Measurements from ENCODE around the gene PADI3. TPM values are rescaled to one million over a fixed set of nuclear protein-coding genes. Genes with fewer than 3 reads are reported as not detected.

Gene PADI3
- total and polyA plus RNA-seq, 9 of the 15 experiments (the other 6 are each of a cell fraction or from before 2014, with no cell fraction given): not detected

GRCh38 chr1:17306407-17306806, 57.5 kb downstream of the PADI3 start (continued):
- TF ChIP-seq PTTG1 (tag; IDR thresholded peaks at IDR 0.05; ENCODE audit: low read depth): no peak
- peak; percentile 42 for TF ChIP-seq ZFP36 (IDR thresholded peaks at IDR 0.05; ENCODE audit: low read depth, low read length, partially characterized antibody)

- 0 out of 2 replicates have a peak, but pooled peaks cover under 1% of the 10 kb centered on the region for H3K9me3 ChIP-seq (replicated peaks; ENCODE audit: control insufficient read depth, insufficient read depth, low read depth, low read length)
- H3K27me3 ChIP-seq (ENCODE audit: control insufficient read depth in 2 of 2, insufficient read depth in 2 of 2, low read length in 2 of 2): peaks cover 6 to 34% of the 10 kb centered on the region in 2 experiments; a peak in 4 of 5 replicates
- H3K9ac ChIP-seq (ENCODE audit: insufficient read depth in 1 of 2, low read depth in 2 of 2, low read length in 2 of 2): no peak overlapping the region
- TF ChIP-seq CHCHD3 (CRISPR knock-in tag; IDR thresholded peaks at IDR 0.05): no peak
- no peak for TF ChIP-seq OTX1 (CRISPR knock-in tag; IDR thresholded peaks at IDR 0.05)
- no peak for TF ChIP-seq TGIF2 (CRISPR knock-in tag; IDR thresholded peaks at IDR 0.05)
- TF ChIP-seq RBFOX2 (IDR thresholded peaks at IDR 0.05; ENCODE audit: low read depth, low read length): no peak
- TF ChIP-seq, protein P1, sequence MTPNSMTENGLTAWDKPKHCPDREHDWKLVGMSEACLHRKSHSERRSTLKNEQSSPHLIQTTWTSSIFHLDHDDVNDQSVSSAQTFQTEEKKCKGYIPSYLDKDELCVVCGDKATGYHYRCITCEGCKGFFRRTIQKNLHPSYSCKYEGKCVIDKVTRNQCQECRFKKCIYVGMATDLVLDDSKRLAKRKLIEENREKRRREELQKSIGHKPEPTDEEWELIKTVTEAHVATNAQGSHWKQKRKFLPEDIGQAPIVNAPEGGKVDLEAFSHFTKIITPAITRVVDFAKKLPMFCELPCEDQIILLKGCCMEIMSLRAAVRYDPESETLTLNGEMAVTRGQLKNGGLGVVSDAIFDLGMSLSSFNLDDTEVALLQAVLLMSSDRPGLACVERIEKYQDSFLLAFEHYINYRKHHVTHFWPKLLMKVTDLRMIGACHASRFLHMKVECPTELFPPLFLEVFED (CRISPR knock-in tag; conservative IDR thresholded peaks at IDR 0.05): no peak
- TF ChIP-seq POLR2G (IDR thresholded peaks at IDR 0.05; ENCODE audit: low read depth, low read length): no peak
- no peak for TF ChIP-seq ZNF232 (CRISPR knock-in tag; IDR thresholded peaks at IDR 0.05)
- TF ChIP-seq HNRNPUL1 (IDR thresholded peaks at IDR 0.05; ENCODE audit: low read length): no peak
- TF ChIP-seq FOXJ2 (tag; IDR thresholded peaks at IDR 0.05): no peak
- TF ChIP-seq, protein P2, sequence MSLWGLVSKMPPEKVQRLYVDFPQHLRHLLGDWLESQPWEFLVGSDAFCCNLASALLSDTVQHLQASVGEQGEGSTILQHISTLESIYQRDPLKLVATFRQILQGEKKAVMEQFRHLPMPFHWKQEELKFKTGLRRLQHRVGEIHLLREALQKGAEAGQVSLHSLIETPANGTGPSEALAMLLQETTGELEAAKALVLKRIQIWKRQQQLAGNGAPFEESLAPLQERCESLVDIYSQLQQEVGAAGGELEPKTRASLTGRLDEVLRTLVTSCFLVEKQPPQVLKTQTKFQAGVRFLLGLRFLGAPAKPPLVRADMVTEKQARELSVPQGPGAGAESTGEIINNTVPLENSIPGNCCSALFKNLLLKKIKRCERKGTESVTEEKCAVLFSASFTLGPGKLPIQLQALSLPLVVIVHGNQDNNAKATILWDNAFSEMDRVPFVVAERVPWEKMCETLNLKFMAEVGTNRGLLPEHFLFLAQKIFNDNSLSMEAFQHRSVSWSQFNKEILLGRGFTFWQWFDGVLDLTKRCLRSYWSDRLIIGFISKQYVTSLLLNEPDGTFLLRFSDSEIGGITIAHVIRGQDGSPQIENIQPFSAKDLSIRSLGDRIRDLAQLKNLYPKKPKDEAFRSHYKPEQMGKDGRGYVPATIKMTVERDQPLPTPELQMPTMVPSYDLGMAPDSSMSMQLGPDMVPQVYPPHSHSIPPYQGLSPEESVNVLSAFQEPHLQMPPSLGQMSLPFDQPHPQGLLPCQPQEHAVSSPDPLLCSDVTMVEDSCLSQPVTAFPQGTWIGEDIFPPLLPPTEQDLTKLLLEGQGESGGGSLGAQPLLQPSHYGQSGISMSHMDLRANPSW (CRISPR knock-in tag; IDR thresholded peaks at IDR 0.05): no peak
- no peak for TF ChIP-seq ZNF589 (CRISPR knock-in tag; IDR thresholded peaks at IDR 0.05; ENCODE audit: low read depth)
- TF ChIP-seq NUFIP1 (IDR thresholded peaks at IDR 0.05; ENCODE audit: partially characterized antibody): no peak
- 15% methylated on average over 6 of the region's 6 CpGs for WGBS (ENCODE audit: insufficient coverage, low coverage, missing lambda C conversion rate)
- ChIA-PET CTCF (ENCODE audit: low intra/inter-chr PET ratio) (no interaction called here), POLR2A (no interaction called here)
- H2AFZ ChIP-seq (ENCODE audit: low read depth, low read length): no peak overlapping the region
- peaks cover 4% of the 10 kb centered on the region for H3K9me1 ChIP-seq (ENCODE audit: control insufficient read depth, insufficient read depth, low read length)
- no peak for DNase-seq (ENCODE audit: extremely low read depth in 1 of 4, low spot score in 3 of 4)
- intact Hi-C loops (cut with micrococcal nuclease) (no loop called here), in situ Hi-C loops (cut with MboI) (no loop called here)
- no peaks in the 10 kb centered on the region; the same call in 1 of the 2 replicates for H4K20me1 ChIP-seq (replicated peaks; ENCODE audit: control insufficient read depth, insufficient read depth, low read length)
- peaks cover 13 to 16% of the 10 kb centered on the region in 2 experiments for H3K4me1 ChIP-seq (replicated peaks in 1 of 2; ENCODE audit: control insufficient read depth in 2 of 2, insufficient read depth in 2 of 2, low read length in 2 of 2)
- ATAC-seq: no peak
- H3K27ac ChIP-seq (ENCODE audit: extremely low read depth, low read depth, low read length): no peak overlapping the region
- H3K4me3 ChIP-seq: no peak overlapping the region
- no peak overlapping the region for H3K4me2 ChIP-seq (ENCODE audit: insufficient read depth, low read length)
- no TSS peak for BruUV-seq (replicated peaks)
- no peak for FAIRE-seq
- no peaks in the 10 kb centered on the region for H3K79me2 ChIP-seq (ENCODE audit: control insufficient read depth, insufficient read depth, low read length)
- no peaks in the 10 kb centered on the region for H3K36me3 ChIP-seq (ENCODE audit: control insufficient read depth, insufficient read depth, low read length)
These were observed 58.0 kb downstream of the PADI3 start for GRCh38 chr1:17306921-17307320.
